GM12875 (cell line): Measurements from ENCODE around the gene PRXL2A.

ENCODE experiments used
- H3K4me3 ChIP-seq: one replicate; pipeline ENCODE4 v1.5.1; 2011; ENCODE audit warnings: low read depth, low read length, control low read depth
- TF ChIP-seq, protein P1 (sequence below): IDR thresholded peaks from 2 replicates; pipeline ENCODE4 v1.5.1; 2011; ENCODE audit warnings: low read depth, mild to moderate bottlenecking, control low read depth, inconsistent platforms, low read length, moderate library complexity, borderline replicate concordance; ENCODE audit not compliant: insufficient read depth

Gene PRXL2A

GRCh38 chr10:80452640-80453039, 44.3 kb downstream of the PRXL2A start:
- TF ChIP-seq, protein P1, sequence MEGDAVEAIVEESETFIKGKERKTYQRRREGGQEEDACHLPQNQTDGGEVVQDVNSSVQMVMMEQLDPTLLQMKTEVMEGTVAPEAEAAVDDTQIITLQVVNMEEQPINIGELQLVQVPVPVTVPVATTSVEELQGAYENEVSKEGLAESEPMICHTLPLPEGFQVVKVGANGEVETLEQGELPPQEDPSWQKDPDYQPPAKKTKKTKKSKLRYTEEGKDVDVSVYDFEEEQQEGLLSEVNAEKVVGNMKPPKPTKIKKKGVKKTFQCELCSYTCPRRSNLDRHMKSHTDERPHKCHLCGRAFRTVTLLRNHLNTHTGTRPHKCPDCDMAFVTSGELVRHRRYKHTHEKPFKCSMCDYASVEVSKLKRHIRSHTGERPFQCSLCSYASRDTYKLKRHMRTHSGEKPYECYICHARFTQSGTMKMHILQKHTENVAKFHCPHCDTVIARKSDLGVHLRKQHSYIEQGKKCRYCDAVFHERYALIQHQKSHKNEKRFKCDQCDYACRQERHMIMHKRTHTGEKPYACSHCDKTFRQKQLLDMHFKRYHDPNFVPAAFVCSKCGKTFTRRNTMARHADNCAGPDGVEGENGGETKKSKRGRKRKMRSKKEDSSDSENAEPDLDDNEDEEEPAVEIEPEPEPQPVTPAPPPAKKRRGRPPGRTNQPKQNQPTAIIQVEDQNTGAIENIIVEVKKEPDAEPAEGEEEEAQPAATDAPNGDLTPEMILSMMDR, result no peak
- no peak overlapping the region for H3K4me3 ChIP-seq

- peak overlapping the region; percentile 26 for H3K4me3 ChIP-seq
- TF ChIP-seq, protein P1, result no peak
Measured at GRCh38 chr10:80453056-80453841, 44.9 kb downstream of the PRXL2A start.

- TF ChIP-seq, protein P1, result no peak
- H3K4me3 ChIP-seq, result peak within 1 kb of the TSS; percentile 80
Measured at GRCh38 chr10:80453842-80454512, 45.6 kb downstream of the PRXL2A start, which contains the start of gene TSPAN14. Gene TSPAN14 (plus strand): TSS chr10:80454310. CDS start chr10:80489234, 34,924 bp downstream.

DNA sequence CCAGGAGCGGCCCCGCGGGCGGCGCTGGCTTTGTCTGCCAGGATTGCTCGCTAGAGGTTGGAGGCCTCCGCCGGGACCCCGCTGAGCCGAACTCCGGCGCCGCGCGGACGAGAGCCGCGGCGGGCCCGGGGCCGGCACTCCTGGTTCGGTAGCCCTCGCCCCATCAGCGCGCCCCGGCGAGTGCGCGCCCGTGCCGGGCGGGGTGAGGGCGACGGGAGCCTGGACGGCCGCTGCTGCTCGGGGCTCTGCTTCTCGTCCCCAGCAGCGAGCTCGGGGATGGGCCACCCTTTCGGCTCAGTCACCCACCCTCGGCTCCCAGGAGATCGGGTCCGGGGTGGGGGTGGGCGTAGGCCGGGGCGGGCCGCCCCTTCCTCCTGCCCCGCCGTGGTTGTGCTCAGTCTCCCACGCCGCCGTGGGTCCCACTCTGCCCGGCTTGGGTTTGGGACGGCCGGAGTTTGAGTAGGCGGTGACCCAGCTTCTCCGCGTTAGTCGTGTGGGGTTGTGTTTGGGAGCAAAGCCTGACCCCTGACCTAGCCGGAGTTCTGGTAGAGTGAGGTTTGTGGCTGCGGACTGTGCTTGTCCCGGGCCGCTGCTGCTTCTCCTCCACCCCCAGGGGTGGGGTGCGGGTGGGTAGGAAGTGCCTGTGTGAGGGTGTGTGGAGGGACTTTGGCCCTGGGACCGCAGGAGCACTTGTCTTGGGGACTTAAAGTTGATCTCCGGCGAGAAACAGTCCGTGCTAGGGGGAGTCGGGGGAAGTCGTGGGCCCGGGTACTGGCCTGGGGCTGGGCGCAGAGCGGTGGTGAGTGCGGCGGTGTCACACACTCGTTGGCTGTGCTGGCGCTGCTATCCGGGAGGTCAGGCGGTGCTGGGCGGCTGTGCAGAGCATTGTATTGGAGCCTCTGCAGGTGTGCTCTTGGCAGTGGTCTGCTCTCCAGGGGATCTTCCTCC, 46.4 kb downstream of the PRXL2A start:
- H3K4me3 ChIP-seq, result peak overlapping the region; percentile 80
- TF ChIP-seq, protein P1, result no peak

DNA sequence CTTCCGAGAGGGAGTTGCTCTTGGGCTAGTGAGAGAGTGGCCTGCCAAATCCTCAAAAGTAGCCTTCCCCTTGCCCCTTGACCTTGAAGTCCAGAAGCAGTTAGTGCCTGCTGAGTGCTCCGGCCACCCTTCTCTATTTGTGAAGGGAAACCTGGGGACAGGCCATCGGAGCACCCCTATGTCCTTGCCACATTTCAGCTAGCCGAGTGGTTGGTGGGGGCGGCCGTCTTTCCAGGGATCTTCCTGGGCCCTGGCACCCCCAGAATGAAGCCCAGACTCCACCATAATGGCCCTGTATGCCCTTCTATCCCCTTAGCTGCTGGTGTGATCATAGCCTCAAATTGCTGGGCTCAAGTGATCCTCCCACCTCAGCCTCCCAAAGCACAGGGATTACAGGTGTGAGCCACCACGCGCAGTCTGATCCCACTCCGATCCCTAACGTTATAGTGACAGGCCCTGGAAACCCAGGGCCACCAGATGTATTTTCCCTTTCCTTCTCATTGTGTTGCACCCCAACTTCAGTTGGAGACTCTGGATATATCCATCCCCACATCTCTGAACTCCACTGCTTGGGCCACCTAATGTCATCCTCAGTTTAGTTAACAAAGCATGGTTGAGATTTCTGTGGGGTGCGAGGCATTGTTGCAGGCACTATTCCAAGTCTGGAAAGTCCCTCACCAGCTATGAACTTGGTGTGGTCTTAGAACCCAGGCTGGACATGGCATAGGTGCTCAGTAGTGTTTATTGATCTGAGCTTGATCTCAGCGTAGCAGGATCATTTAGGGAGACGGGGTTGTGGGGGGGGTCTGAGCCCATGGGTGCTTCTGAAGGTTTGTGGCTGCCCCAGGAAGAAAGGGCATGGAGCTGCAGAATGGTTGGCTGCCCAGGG, 47.4 kb downstream of the PRXL2A start:
- TF ChIP-seq, protein P1, result no peak
- peak overlapping the region; percentile 80 for H3K4me3 ChIP-seq
